OCI-LY1 (cell line): Measurements from ENCODE around the gene CBX8.

Experiments
- EZH2 ChIP-seq: fragments of 200-600 bp; sonication (generic), shearing (Covaris generic); IDR thresholded peaks from 2 replicates; pipeline ENCODE4 v1.8.0; 2017; ENCODE audit warnings: borderline replicate concordance, mixed run types, mild to moderate bottlenecking, antibody characterized with exemption, low read length, moderate library complexity, mixed read lengths
- TF ChIP-seq, protein P1 (sequence below): fragments of 200-600 bp; sonication (generic), shearing (Covaris generic); IDR thresholded peaks from 2 replicates; pipeline ENCODE4 v1.5.1; 2017; ENCODE audit warnings: mild to moderate bottlenecking, antibody characterized with exemption, low read length, moderate library complexity, mixed read lengths

DNA sequence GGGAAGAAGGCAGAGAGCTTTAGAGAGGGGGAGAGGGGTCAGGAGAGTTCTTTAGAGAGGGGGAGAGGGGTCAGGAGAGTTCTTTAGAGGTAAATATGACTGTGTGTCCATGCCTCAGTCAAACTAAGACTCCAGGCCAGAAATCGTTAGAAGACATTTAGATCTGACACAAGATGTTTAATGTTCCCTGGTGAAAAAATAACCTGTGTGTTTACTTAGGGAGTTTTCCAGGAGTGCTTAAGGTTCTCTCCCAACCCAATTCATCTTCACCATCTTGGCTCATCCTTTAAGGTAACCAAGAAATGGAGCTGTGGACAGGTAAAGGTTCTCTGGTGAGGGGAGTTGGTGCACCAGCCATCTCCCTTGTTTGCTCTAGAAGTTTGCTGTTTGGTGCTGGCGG is 32.6 kb upstream of the CBX8 start:
- TF ChIP-seq, protein P1, sequence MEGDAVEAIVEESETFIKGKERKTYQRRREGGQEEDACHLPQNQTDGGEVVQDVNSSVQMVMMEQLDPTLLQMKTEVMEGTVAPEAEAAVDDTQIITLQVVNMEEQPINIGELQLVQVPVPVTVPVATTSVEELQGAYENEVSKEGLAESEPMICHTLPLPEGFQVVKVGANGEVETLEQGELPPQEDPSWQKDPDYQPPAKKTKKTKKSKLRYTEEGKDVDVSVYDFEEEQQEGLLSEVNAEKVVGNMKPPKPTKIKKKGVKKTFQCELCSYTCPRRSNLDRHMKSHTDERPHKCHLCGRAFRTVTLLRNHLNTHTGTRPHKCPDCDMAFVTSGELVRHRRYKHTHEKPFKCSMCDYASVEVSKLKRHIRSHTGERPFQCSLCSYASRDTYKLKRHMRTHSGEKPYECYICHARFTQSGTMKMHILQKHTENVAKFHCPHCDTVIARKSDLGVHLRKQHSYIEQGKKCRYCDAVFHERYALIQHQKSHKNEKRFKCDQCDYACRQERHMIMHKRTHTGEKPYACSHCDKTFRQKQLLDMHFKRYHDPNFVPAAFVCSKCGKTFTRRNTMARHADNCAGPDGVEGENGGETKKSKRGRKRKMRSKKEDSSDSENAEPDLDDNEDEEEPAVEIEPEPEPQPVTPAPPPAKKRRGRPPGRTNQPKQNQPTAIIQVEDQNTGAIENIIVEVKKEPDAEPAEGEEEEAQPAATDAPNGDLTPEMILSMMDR, result no peak
- no peak for TF ChIP-seq EZH2
